GM19467 (cell line): ENCODE data around the gene VGLL2.

ENCODE experiments used
- ATAC-seq: cut with Tn5 transposase; IDR thresholded peaks from one replicate; pipeline ENCODE4 v1.9.1; 2021; ENCODE audit warnings: mild to moderate bottlenecking, moderate library complexity; ENCODE audit not compliant: unreplicated experiment

VGLL2 gene

GRCh38 chr6:117311726-117312125 lies 46.4 kb downstream of the VGLL2 start:
- ATAC-seq: no peak

GRCh38 chr6:117317261-117317660 lies 51.9 kb downstream of the VGLL2 start:
- ATAC-seq: no peak
